Measurements from ENCODE around the gene ARIH1.
"Not testable (repeated sequence)": the region's sequence is repeated elsewhere in the genome, so short reads cannot be mapped to it uniquely, and the experiment has no call there.

Gene ARIH1, protein sequence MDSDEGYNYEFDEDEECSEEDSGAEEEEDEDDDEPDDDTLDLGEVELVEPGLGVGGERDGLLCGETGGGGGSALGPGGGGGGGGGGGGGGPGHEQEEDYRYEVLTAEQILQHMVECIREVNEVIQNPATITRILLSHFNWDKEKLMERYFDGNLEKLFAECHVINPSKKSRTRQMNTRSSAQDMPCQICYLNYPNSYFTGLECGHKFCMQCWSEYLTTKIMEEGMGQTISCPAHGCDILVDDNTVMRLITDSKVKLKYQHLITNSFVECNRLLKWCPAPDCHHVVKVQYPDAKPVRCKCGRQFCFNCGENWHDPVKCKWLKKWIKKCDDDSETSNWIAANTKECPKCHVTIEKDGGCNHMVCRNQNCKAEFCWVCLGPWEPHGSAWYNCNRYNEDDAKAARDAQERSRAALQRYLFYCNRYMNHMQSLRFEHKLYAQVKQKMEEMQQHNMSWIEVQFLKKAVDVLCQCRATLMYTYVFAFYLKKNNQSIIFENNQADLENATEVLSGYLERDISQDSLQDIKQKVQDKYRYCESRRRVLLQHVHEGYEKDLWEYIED

DNA sequence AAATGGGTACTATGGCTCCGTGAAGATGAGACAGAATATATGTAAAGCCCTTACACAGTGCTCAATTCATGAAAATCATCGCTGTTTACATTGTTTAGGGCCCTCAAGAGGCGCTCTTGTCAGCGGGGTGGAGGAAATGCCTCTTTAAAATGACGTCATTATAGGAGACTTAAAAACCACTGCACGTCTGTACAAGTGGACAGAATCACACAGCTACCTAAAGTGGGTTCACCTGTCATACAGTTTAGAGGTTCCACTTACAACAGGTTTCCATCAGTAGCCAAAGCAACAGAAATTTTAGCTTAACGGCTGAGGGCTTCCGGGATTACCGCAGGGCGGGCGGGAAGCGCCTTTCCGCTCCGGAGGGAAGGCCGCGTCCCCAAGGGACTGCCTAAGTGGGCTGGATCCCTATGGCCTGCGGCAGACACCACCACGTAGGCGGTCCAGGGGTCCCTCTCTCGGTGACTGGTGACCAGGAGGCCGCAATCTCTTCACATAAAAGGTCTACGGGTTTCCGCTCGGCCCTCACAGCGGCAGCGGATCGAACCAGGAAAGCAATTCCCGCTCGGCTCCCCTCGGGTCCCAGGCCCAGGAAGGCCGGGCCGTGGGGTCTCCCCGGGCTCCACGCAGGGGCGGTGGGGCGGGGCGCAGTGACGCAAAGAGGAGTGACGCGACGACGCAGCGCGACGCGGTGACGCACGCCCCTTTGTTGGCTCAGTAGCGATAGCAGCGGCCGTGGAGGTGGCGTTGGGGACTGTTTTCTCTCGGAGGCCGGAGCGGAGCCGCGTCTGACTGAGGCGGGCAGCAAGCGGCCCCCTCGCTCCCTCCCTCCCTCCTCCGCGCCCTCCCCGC, at the start of gene ARIH1:
ARIH1 (plus strand) TSS at position 717 of the 852 bp plus-strand sequence. CDS start 310 bp downstream, outside the sequence.
- DNase-seq: peak; percentile 95

DNA sequence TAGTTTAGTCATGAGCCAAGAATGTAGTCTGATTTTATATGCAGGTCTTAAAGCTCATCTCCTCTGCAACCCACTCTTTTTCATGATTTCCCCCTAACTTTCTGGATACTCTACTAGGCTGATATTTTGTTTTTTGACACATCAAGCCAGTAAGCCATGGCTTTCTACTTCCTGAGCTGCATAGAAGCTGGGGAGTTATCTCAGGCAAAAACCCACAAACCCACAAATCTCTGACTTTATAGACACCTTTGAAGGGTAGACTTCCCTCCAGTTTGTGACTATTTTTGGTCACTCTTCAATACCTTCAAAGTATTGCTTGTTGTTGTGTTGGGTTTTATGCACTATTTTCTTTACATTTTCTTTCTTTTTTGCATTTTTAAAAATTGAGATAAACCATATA, 47.4 kb upstream of the ARIH1 start:
- DNase-seq: no peak

DNA sequence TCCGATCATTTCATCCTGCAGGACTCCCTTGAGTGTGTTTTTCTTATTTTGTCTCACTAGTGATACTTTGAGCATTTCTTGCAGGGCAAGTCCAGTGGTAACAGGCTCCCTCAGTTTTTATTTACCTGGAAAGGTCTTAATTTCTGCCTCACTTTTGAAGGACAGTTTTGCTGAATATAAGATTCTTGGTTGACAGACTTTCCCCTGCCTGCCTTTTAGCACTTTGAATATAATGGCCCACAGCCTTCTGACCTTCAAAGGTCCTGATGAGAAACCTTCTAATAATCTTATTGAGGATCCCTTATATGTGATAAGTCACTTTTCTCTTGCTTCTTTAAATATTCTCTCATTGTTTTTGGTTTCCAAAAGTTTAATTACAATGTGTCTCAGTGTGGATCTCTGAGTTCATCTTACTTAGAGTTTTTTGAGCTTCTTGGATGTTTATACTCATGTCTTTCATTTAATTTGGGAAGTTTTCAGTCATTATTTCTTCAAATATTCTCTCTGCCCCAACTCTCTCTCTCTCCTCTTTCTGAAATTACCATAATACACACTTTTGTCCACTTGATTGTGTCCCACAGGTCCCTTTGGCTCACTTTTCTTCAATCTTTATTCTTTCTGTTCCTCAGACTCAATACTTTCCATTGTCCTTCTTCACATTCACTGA, 36.3 kb upstream of the ARIH1 start:
- no peak for DNase-seq

DNA sequence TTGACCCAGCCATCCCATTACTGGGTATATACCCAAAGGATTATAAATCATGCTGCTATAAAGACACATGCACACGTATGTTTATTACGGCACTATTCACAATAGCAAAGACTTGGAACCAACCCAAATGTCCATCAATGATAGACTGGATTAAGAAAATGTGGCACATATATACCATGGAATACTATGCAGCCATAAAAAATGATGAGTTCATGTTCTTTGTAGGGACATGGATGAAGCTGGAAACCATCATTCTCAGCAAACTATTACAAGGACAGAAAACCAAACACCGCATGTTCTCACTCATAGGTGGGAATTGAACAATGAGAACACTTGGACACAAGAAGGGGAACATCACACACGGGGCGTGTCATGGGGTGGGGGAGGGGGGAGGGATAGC, 31.3 kb upstream of the ARIH1 start:
- not testable (repeated sequence) for DNase-seq

DNA sequence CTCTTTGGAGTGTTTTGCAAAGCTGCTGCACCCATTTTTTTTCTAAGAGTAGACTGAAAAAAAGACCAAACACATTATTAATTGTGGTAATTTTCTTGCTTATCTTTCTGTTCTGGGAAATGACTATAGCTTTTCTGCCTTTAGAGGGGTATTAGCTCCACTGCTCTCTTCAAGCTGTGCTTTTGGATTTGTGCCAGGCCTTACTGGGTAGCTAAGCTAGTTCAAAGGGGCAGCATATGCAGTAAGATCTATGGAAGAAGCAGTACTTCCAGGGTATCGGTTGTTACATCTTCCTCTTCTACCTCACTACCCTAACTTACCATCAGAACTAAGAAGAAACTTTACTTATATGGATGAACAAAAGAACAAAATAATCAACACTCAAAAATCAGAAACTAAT, 28.7 kb upstream of the ARIH1 start:
- peak; percentile 50 for DNase-seq

DNA sequence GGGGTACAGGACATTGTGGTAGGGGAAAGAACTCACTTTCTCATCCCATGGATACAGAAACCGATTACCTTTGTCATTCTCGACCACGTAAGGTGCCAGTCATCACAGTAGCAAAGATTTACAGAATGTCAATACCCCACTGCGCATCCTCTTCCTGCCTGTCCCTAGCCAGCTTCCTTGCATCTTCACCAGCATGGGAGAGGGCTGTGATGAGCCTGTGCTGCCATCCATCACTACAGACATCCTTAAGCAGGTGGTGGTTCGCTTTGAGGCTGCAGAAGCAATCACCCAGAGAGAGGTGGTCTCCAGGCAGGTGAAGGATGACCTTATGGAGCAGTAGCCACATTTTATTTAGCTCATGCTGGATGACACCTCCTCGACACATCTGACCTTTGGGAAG, 23.3 kb upstream of the ARIH1 start:
- DNase-seq: no peak

DNA sequence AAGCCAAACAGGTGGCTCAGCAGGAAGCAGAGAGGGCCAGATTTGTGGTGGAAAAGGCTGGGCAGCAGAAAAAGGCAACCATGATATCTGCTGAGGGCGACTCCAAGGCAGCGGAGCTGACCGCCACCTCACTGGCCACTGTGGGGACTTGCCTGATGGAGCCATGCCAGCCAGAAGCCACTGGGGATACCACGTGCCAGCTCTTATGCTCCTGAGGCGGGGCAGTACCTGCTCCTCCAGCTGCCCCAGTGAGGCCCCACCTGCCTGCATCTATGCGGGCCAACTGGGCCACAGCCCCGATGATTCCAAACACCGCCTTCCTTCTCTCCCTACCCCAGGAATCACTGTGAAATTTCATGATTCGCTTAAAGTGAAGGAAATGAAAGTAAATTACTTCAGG, 22.9 kb upstream of the ARIH1 start:
- no peak for DNase-seq

DNA sequence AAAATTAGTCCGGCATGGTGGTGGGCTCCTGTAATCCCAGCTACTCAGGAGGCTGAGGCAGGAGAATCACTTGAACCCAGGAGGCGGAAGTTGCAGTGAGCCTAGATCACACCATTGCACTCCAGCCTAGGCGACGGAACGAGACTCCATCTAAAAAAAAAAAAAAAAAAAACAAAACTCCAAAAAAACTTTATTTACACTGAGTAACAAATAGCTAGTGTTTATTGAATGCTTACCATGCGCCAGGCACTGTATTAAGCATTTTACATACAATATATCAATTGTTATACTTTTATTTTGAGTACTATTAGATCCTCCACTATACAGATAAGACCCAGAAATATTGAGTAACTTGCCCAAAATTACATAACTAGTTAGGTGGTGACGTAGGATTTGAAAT, 17.4 kb upstream of the ARIH1 start:
- DNase-seq: no peak

DNA sequence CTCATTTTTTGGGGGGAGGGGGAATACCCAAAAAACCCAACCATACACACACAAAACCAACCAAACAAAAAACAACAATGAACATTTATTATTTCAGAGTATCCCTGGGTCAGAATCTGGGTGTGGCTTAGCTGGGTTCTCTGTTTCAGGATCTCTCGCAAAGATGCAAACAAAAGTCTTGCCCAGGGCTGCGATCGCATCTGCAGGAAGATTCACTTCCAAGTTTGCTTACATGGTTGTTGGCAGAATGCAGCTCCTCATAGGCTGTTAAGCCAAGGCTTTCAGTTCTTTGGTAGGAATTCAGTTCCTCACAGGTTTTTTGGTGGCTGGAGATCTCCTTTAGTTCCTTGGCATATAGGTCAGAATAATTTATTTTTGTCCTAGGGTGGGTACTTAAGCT, 13.7 kb upstream of the ARIH1 start:
- no peak for DNase-seq

DNA sequence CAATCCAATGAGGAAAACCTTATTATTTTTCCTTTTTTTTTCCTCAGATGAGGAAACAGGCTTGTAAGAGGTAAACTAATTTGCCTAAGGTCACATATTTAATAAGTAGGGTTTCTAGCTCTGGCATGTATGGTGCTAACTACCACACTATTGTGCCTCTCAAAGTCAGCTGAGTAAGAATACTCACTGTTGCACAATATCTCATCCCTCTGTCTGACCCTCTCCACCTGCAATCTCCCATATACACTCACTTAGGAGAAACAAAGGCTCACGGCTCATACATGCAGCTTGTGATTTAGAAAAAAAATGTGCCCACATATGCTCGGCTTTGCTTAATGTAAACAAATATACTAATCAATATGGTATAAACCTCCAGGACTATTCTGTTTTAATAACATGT, 10.4 kb upstream of the ARIH1 start:
- no peak for DNase-seq

DNA sequence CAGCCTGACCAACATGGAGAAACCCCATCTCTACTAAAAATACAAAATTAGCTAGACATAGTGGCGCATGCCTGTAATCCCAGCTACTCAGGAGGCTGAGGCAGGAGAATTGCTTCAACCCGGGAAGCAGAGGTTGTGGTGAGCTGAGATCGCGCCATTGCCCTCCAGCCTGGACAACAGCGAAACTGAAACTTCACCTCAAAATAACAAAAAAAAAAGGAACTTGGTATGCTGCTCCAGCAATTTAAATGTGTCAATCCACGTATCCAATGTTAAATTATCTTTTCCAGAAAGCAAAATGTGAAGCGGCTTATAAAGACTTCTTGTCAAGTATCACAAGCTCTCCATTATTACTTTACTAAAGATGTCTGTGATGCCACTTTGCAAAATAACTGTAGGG, 9.9 kb upstream of the ARIH1 start:
- DNase-seq: no peak

DNA sequence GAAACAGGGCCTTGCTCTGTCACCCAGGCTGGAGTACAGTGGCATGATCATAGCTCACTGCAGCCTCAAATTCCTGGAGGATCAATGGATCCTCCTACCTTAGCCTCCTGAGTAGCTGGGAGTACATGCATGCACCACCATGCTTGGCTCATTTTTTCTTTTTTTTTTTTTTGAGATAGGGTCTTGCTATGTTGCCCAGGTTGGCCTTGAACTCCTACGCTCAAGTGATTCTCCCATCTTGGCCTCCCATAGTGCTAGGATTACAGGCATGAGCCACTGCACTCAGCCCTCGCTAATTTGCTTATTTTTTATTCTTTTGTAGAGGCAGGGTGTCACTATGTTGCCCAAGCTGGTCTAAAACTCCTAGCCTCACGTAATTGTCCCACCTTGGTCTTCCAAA, 6.0 kb upstream of the ARIH1 start:
- DNase-seq: no peak

DNA sequence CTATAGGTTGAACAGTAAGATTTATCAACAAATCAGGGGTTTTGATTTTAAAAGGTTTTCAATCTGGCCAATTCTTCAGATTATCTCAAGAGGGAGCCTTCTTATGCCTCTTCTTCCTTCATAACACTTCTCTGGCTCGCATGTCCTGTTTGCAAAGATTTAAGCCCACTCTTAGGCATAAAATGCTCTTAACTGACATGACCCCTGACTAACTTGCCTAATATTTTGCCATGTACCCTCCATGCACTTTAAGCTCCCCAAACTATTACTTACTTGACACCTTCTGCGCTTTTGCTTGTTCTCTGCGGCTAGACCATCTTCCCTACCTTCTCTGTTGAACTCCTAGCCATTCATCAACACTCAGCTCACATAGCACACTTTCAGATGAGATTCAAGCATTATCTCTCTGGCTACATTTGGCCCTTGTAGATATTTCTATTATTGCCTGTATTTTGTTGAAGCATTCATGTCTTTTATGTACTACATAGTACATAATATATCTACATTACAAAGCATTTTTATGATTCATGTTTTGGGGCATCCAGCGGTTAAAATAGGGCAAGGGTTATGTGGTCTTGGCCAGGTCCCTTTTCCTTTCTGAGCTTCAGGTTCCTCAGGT, 1.0 kb upstream of the ARIH1 start:
- no peak for DNase-seq

DNA sequence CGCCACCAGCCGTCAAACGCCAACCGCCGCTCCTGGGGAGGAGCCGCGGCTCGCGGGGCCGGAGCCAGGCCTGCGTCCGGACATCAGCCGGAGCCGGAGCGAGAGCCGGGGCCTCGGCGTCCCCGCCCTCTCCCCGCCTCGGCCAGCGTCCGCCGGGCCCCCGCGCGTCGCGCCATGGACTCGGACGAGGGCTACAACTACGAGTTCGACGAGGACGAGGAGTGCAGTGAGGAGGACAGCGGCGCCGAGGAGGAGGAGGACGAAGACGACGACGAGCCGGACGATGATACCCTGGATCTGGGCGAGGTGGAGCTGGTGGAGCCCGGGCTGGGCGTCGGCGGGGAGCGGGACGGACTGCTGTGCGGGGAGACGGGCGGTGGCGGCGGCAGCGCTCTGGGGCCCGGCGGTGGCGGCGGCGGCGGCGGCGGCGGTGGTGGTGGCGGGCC, 359 bp downstream of the ARIH1 start:
- DNase-seq: peak; percentile 42

DNA sequence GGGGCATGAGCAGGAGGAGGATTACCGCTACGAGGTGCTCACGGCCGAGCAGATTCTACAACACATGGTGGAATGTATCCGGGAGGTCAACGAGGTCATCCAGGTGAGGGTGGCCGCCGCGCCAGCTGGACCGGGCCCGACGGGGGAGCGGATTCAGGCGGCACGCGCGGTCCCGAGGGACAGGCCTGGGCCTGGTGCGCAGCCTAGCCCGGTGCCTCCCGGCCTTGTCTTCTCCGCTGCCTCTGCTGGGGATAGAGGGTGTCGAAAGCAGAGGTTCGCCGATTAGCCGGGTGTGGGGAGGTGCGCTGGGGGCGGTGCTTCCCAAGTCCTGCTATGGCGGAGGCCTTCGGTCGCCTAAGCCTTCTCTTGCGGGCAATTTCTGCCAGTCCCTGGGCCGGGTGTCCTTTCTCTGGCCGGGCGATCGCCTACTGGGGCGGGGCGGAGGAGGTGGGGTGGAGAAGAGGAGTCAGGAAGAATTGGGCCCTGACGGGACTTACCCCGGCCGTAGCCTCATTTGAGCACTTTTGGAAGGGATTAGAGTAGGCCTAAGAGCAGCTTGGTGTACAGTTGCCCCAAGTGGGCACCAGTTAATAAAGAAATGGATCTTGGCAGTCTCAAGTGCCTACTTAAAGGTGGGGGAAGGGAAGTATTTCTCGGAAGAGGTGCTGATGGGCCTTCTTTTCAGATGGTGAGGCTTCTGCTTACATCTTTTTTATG, 940 bp downstream of the ARIH1 start:
- DNase-seq: peak; percentile 69

DNA sequence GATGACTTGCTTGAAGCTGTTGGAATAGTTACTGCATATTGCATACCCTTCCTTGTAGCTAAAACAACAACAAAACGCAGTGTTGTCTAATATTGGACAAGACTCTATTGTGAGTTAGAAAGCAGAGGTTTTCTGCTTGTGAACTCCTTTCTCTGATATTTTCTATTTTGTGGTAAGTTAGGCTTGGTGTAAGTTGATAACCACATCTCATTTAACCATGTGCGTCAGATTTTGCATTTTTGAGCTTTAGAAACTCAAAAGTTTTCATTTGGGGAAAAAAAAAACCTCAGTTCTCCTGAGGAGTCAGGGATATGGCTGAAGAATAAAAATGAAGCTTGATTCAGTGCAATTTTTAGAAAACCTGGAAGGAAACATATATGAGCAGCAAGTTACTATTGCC, 1.5 kb downstream of the ARIH1 start:
- DNase-seq: no peak

DNA sequence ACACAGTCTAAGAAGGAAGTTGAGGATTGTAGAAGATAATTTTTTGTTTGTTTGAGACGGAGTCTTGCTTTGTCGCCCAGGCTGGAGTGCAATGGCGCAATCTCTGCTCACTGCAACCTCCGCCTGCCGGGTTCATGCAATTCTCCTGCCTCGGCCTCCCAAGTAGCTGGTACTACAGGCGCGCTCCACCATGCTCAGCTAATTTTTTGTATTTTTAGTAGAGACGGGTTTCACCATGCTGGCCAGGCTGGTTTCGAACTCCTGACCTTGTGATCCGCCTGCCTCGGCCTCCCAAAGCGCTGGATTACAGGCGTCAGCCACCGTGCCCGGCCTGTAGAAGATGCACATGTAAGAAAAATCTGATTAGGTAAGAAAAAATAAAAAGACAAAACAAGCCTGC, 2.2 kb downstream of the ARIH1 start:
- not testable (repeated sequence) for DNase-seq

DNA sequence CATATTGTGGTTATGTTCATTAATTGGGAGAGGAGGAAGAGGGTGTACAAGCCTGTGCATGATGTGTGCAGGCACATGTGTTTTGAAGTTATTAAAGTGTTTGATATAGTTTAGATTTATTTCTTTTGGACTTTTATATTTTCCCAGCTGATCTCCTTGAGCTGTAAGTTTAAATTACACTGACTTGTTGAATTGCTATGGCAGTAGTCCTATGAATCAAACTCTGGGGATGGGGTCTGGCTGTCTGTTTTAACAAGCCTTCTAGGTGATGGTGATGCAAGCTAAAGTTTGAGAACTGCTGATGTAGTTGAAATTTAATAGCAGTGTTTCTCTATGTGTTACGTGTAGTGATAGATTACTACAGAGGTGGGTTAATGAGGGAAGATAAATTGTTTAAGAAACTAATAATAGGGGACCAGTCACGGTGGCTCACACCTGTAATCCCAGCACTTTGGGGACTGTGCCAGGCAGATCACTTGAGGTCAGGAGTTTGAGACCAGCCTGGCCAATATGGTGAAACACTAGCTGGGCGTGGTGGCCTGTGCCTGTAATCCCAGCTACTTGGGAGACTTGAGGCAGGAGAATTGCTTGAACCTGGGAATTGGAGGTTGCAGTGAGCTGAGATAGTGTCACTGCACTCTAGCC, 7.0 kb downstream of the ARIH1 start:
- no peak for DNase-seq

DNA sequence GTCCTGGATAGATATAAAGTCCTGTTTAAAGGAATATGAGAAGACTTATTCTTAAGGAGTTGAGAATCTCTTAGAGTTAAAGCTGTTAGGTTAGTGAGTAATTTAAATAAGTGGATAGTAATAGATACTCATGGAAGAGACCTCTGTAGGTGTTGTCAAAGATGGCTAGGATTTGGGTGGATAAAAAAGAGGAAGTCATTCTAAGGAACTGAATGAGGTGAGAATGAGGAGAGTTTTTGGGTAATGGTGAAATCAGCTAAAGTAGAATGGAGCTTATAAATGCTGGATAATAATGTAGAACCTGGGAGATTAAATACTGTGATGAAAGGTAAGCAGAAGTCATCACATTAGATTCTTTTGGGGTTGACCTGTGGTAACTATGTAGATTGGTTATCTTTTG, 8.1 kb downstream of the ARIH1 start:
- no peak for DNase-seq

DNA sequence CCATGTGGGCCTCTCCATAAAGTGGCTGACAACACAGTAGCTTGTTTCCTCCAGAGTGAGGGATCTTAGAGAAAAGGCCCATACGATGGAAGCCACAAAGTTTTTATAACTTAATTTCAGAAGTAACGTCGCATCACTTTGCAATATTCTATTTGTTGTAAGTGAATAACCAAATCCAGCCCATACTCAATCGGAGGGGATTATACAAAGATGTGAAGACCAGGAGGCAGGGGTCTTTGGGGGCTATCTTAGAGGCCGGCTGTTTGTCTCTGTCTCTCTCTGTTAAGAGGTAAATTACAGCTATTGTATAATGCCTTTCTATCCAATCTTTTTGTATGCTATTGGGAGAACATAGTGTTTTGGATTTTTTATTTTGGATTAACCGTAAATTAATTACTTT, 9.1 kb downstream of the ARIH1 start:
- no peak for DNase-seq

DNA sequence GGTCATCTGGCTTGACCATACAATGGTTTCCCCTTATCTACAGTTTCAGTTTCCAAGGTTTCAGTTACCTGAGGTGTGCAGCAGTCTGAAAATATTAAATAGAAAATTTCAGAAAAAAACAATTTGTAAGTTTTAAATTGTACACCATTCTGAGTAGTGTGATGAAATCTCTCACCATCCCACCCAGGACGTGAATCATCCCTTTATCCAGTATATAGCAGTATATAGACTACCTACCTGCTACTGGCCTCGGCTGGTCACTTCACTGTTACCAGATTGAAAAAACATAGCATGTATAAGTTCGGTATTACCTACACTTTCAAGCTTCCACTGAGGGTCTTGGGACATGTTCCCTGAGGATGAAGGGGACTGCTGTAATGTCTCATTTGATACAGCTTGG, 12.0 kb downstream of the ARIH1 start:
- no peak for DNase-seq
